Panc1 (cell line): ENCODE results near the gene ADAMTS14. TPM values are rescaled to one million over a fixed set of nuclear protein-coding genes. Genes with fewer than 3 reads are reported as not detected.

Experiments used
- ATAC-seq: fragments of 200-7000 bp; cut with Tn5 transposase; 2 replicates; pipeline ENCODE4 v1.9.1; 2020; ENCODE audit warnings: mild to moderate bottlenecking, moderate library complexity
- BruUV-seq: library from RNA; stranded (reverse); fragments of 400-500 nt; replicated peaks from 2 replicates; lab custom pipeline; 2021; lab: Mats Ljungman, UMichigan
- CTCF ChIA-PET: fragments of 300-600 bp; sonication (Branson Sonifier 250); formaldehyde crosslinking; loops from one replicate; lab custom pipeline; 2022; ENCODE audit warnings: antibody characterized with exemption; lab: Charles Lee
- POLR2A ChIA-PET: fragments of 300-600 bp; sonication (Branson Sonifier 250); formaldehyde crosslinking; loops from one replicate; lab custom pipeline; 2022; ENCODE audit warnings: antibody characterized with exemption; lab: Charles Lee
- DNase-seq: peaks from one replicate; pipeline ENCODE4 v3.0.0-alpha.2; 2010; ENCODE audit warnings: low read depth, low spot score
- H3K27ac ChIP-seq: 2 replicates; pipeline ENCODE4 v1.5.1; 2011; ENCODE audit warnings: mild to moderate bottlenecking, low read length, inconsistent platforms
- H3K27me3 ChIP-seq: fragments of 200-500 bp; sonication (Bioruptor generic); 2 replicates; pipeline ENCODE4 v1.6.0; 2014; ENCODE audit warnings: low read length, inconsistent platforms; ENCODE audit not compliant: control insufficient read depth, insufficient read depth
- H3K36me3 ChIP-seq: fragments of 200-500 bp; sonication (Bioruptor generic); 2 replicates; pipeline ENCODE4 v1.5.1; 2014; ENCODE audit warnings: inconsistent platforms, mild to moderate bottlenecking, low read length, moderate library complexity; ENCODE audit not compliant: control insufficient read depth, insufficient read depth
- H3K4me1 ChIP-seq: 2 replicates; pipeline ENCODE4 v1.5.1; 2011; ENCODE audit warnings: inconsistent platforms, mild to moderate bottlenecking, low read length, moderate library complexity; ENCODE audit not compliant: control insufficient read depth, insufficient read depth
- H3K4me3 ChIP-seq, 2 experiments: 2 replicates each; pipeline ENCODE4 v1.5.1; 2011 to 2012; ENCODE audit warnings: low read depth in 2 of 2, low read length in 2 of 2, mild to moderate bottlenecking in 2 of 2, inconsistent platforms in 1 of 2, moderate library complexity in 1 of 2
- H3K9me3 ChIP-seq: fragments of 200-500 bp; sonication (Bioruptor generic); 2 replicates; pipeline ENCODE4 v1.5.1; 2014; ENCODE audit warnings: low read depth, mild to moderate bottlenecking, inconsistent platforms, low read length, moderate library complexity; ENCODE audit not compliant: control insufficient read depth, insufficient read depth
- CTCF ChIP-seq: fragments of 450-650 bp; IDR thresholded peaks from 2 replicates; pipeline ENCODE4 v1.5.1; 2017; ENCODE audit warnings: mild to moderate bottlenecking
- POLR2AphosphoS5 ChIP-seq: IDR thresholded peaks from 2 replicates; pipeline ENCODE4 v1.6.1; 2012; ENCODE audit warnings: mild to moderate bottlenecking, low read depth, low read length, moderate library complexity
- REST ChIP-seq, 2 experiments: IDR thresholded peaks; 2 replicates each; pipeline ENCODE4 v1.6.1; 2011 to 2012; ENCODE audit warnings: low read depth in 2 of 2, control low read depth in 1 of 2, low read length in 1 of 2, mild to moderate bottlenecking in 1 of 2, moderate library complexity in 1 of 2; ENCODE audit not compliant: insufficient read depth in 1 of 2
- SIN3A ChIP-seq: IDR thresholded peaks from 2 replicates; pipeline ENCODE4 v1.6.1; 2012; ENCODE audit warnings: low read depth, mild to moderate bottlenecking, low read length, moderate library complexity, borderline replicate concordance; ENCODE audit not compliant: insufficient read depth
- TCF7L2 ChIP-seq: IDR thresholded peaks from 2 replicates; pipeline ENCODE4 v1.6.1; 2011; ENCODE audit warnings: mild to moderate bottlenecking, low read depth, low read length, inconsistent platforms
- in situ Hi-C: cut with HindIII; loops from 2 replicates; pipeline ENCODE4 v1.10.0; 2016; ENCODE audit warnings: low sequenced_read_pairs, low pct_unique_long_range_greater_than_20kb
- intact Hi-C: fragments of 100-400 bp; cut with micrococcal nuclease; formaldehyde crosslinking; loops from one replicate; pipeline ENCODE4 v1.10.0; 2022; ENCODE audit not compliant: unreplicated experiment
- total RNA-seq: library from RNA; stranded (reverse); gene quantifications from one replicate; pipeline ENCODE4 v1.2.1, GENCODE V29; 2021; ENCODE audit not compliant: unreplicated experiment

Gene ADAMTS14
- total RNA-seq, 1 experiment from 2014 or later, result 0.67 TPM

GRCh38 chr10:70809726-70810125, 137.4 kb downstream of the ADAMTS14 start:
- in situ Hi-C loops, result no loop called here
- H3K9me3 ChIP-seq, result no peaks in the 10 kb centered on the region
- no peak overlapping the region for H3K4me3 ChIP-seq
- H3K27me3 ChIP-seq, result 0 out of 2 replicates have a peak, but pooled peaks cover 2% of the 10 kb centered on the region
- no TSS peak for BruUV-seq
- H3K27ac ChIP-seq, result no peak overlapping the region
- TF ChIP-seq SIN3A (no peak), TCF7L2 (no peak), CTCF (no peak), POLR2AphosphoS5 (no peak), REST (IDR thresholded peaks at IDR 0.05; ENCODE audit: insufficient read depth in 1 of 2, low read depth in 2 of 2, low read length in 1 of 2) (no peak)
- ChIA-PET CTCF (interaction anchor here (0.7 kb wide), 1 partner anchor 13 kb away, joined by 4 read pairs; no protein-coding TSS in a partner anchor), POLR2A (no interaction called here)
- ATAC-seq, result no peak
- no peaks in the 10 kb centered on the region for H3K4me1 ChIP-seq
- no peak for DNase-seq
- no peaks in the 10 kb centered on the region for H3K36me3 ChIP-seq
- intact Hi-C loops, result no loop called here

GRCh38 chr10:70810967-70811366, 138.7 kb downstream of the ADAMTS14 start:
- ChIA-PET POLR2A (no interaction called here), CTCF (no interaction called here)
- TF ChIP-seq REST (IDR thresholded peaks at IDR 0.05; ENCODE audit: insufficient read depth in 1 of 2, low read depth in 2 of 2, low read length in 1 of 2) (no peak), SIN3A (no peak), POLR2AphosphoS5 (no peak), CTCF (no peak), TCF7L2 (no peak)
- H3K27ac ChIP-seq, result no peak overlapping the region
- H3K27me3 ChIP-seq, result no peaks in the 10 kb centered on the region
- H3K36me3 ChIP-seq, result no peaks in the 10 kb centered on the region
- in situ Hi-C loops (no loop called here), intact Hi-C loops (no loop called here)
- DNase-seq (no peak), ATAC-seq (no peak)
- no peaks in the 10 kb centered on the region for H3K9me3 ChIP-seq
- H3K4me1 ChIP-seq, result 0 out of 2 replicates have a peak, but pooled peaks cover 5% of the 10 kb centered on the region
- no peak overlapping the region for H3K4me3 ChIP-seq
- BruUV-seq, result no TSS peak
